Karpas-422 (cell line): Measurements from ENCODE around the gene HDAC9. TPM values are rescaled to one million over a fixed set of nuclear protein-coding genes. Genes with fewer than 3 reads are reported as not detected.

Experiments used
- DNase-seq: peaks from one replicate; pipeline ENCODE4 v3.0.0-alpha.2; 2015
- H2AFZ ChIP-seq: fragments of 200-600 bp; sonication (generic); 2 replicates; pipeline ENCODE4 v1.6.1; 2014; ENCODE audit warnings: antibody characterized with exemption, low read length, mixed read lengths
- H3K27ac ChIP-seq: fragments of 200-600 bp; sonication (generic); 2 replicates; pipeline ENCODE4 v1.5.1; 2014; ENCODE audit warnings: mild to moderate bottlenecking, low read length, moderate library complexity
- H3K27me3 ChIP-seq: fragments of 200-600 bp; sonication (generic); 2 replicates; pipeline ENCODE4 v1.6.1; 2014; ENCODE audit warnings: low read length, mixed read lengths
- H3K36me3 ChIP-seq: fragments of 200-600 bp; sonication (generic); 2 replicates; pipeline ENCODE4 v1.6.1; 2014; ENCODE audit warnings: low read length, mixed read lengths; ENCODE audit not compliant: insufficient read depth
- H3K4me1 ChIP-seq: fragments of 200-600 bp; sonication (generic); 2 replicates; pipeline ENCODE4 v1.6.1; 2014; ENCODE audit warnings: mild to moderate bottlenecking, low read length, mixed read lengths
- H3K4me2 ChIP-seq: fragments of 200-600 bp; sonication (generic); 2 replicates; pipeline ENCODE4 v1.6.1; 2014; ENCODE audit warnings: low read length, low read depth, mild to moderate bottlenecking; ENCODE audit not compliant: poor library complexity, severe bottlenecking
- H3K4me3 ChIP-seq: fragments of 200-600 bp; sonication (generic); 2 replicates; pipeline ENCODE4 v1.5.1; 2014; ENCODE audit warnings: mild to moderate bottlenecking, antibody characterized with exemption, low read length, mixed read lengths
- H3K79me2 ChIP-seq: fragments of 200-600 bp; sonication (generic); 2 replicates; pipeline ENCODE4 v1.6.1; 2014; ENCODE audit warnings: mild to moderate bottlenecking, low read length, mixed read lengths
- H3K9ac ChIP-seq: fragments of 200-600 bp; sonication (generic); 2 replicates; pipeline ENCODE4 v1.6.0; 2014; ENCODE audit warnings: low read length
- H3K9me2 ChIP-seq: fragments of 200-600 bp; sonication (generic), shearing (Covaris generic); replicated peaks from 2 replicates; pipeline ENCODE4 v1.6.0; 2014; ENCODE audit warnings: mild to moderate bottlenecking, low read length, moderate library complexity; ENCODE audit not compliant: insufficient read depth
- H3K9me3 ChIP-seq: fragments of 300-700, 200-600 bp; sonication (generic); 2 replicates; pipeline ENCODE4 v1.6.1; 2014; ENCODE audit warnings: low read length, mixed read lengths
- H4K20me1 ChIP-seq: fragments of 200-600 bp; sonication (generic); 2 replicates; pipeline ENCODE4 v1.6.1; 2014; ENCODE audit warnings: mild to moderate bottlenecking, antibody characterized with exemption, low read length, low read depth; ENCODE audit not compliant: insufficient read depth
- total RNA-seq: library from RNA; depleted of rRNA; stranded (reverse); fragments of >200 nt; shearing (Covaris generic); gene quantifications from 2 replicates; pipeline ENCODE4 v1.2.3, GENCODE V29; 2014; ENCODE audit warnings: low replicate concordance

Gene HDAC9
- total RNA-seq, 1 experiment from 2014 or later, result 5.2 TPM

DNA sequence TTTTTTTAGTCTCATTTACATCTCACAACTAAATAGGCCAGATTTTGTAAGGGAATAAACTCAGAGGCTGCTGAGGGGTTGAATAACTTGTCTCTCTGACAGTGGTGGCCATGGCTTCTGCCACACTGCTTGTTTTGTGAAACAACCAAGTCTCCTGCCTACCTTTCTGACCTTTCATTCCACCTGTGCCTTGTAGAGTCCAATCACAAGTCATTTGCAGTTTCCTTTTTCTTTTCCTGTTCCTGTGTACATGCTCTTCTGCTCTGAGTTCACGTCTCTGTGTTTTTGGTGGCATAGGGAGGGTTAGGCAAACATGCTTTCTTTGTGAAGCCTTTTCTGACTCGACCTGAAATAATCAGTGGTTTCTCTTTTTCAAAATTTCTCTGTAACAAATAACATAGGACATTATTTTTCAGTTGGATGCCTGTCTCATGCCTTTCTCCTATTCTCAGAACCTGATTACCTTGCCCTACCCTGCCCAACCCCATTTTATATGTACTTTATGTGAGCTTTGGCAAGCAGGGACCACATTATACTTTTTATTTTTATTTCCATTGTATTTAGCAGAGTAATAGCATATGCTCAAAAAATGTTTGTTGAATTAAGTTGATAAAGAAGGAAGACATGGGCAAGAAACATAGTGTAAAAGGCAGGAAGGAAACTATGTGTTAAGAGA lies 81.7 kb downstream of the HDAC9 start:
- Histone ChIP-seq H3K4me3 (no peak overlapping the region), H3K79me2 (no peaks in the 10 kb centered on the region), H4K20me1 (no peaks in the 10 kb centered on the region), H2AFZ (no peak overlapping the region), H3K27me3 (no peaks in the 10 kb centered on the region), H3K9me3 (no peaks in the 10 kb centered on the region), H3K27ac (no peak overlapping the region), H3K9ac (no peak overlapping the region), H3K4me2 (no peak overlapping the region), H3K36me3 (no peaks in the 10 kb centered on the region), H3K4me1 (peaks cover 19% of the 10 kb centered on the region), H3K9me2 (no peaks in the 10 kb centered on the region)
- DNase-seq, result no peak

DNA sequence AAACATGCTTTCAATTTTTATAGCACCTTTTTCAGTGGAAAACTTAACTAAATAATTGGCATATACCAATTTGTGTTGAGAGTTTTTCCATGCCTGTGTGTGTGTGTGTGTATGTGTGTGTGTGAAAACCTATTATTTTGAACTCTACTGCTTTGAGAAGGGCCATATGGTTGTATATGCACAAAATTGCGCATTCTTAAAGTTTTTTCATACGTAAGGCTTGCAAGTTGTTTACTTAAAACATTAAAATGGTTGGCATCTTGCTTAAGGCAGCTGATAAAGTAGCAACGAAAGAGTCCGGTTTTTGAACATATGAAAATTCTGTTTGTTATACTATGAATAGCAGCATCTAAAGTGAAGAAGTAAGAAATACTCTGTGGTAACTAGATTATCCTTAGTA lies 84.1 kb downstream of the HDAC9 start:
- H3K36me3 ChIP-seq, result no peaks in the 10 kb centered on the region
- H4K20me1 ChIP-seq, result no peaks in the 10 kb centered on the region
- no peak overlapping the region for H3K4me3 ChIP-seq
- no peaks in the 10 kb centered on the region for H3K9me3 ChIP-seq
- H3K9ac ChIP-seq, result no peak overlapping the region
- H3K4me1 ChIP-seq, result peaks cover 5% of the 10 kb centered on the region; the same call in 1 of the 2 replicates
- no peak overlapping the region for H2AFZ ChIP-seq
- H3K27me3 ChIP-seq, result no peaks in the 10 kb centered on the region
- no peak overlapping the region for H3K27ac ChIP-seq
- H3K9me2 ChIP-seq, result no peaks in the 10 kb centered on the region
- no peak overlapping the region for H3K4me2 ChIP-seq
- H3K79me2 ChIP-seq, result no peaks in the 10 kb centered on the region
- DNase-seq, result no peak

DNA sequence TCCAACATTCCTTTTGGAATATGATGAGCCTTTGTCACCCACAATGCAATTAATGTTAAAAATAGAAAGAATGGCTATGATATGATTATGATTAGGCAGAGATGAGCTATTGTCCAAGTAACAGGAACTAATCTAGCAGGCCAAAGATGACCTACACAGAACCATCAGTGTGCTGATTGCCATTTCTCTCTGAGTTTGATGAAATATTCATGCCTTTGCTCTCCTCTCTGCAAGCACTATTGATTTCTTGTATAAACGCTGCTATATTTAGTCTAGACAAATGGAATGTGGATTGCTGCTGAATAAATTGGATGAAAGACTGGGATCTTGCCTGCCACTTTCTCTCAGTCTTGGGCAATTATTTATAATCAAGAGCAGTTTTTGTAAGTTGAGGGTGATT lies 85.4 kb downstream of the HDAC9 start:
- Histone ChIP-seq H3K27me3 (no peaks in the 10 kb centered on the region), H3K4me3 (no peak overlapping the region), H3K9me3 (no peaks in the 10 kb centered on the region), H3K9me2 (no peaks in the 10 kb centered on the region), H2AFZ (no peak overlapping the region), H3K79me2 (no peaks in the 10 kb centered on the region), H3K27ac (no peak overlapping the region), H3K36me3 (no peaks in the 10 kb centered on the region), H3K4me1 (peaks cover 5% of the 10 kb centered on the region; the same call in 1 of the 2 replicates), H3K9ac (no peak overlapping the region), H3K4me2 (no peak overlapping the region), H4K20me1 (no peaks in the 10 kb centered on the region)
- no peak for DNase-seq

DNA sequence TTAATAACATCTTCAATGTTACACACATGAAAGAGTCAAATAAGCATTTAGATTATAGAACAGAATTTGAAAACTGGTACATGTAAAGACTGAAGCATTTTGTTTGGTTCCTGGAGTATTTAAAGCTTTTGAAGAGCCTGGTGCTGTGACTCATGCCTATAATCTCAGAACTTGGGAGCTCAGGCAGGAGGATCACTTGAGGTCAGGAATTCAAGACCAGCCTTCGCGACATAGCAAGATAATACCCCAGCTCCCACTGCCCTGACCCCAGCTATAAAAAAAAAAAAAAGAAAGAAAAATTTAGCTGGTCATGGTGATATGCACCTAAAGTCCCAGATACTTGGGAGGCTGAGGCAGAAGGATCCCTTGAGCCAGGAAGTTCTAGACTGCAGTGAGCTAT lies 87.8 kb downstream of the HDAC9 start:
- H3K79me2 ChIP-seq, result no peaks in the 10 kb centered on the region
- no peak overlapping the region for H3K27ac ChIP-seq
- H3K9me2 ChIP-seq, result no peaks in the 10 kb centered on the region
- H3K27me3 ChIP-seq, result no peaks in the 10 kb centered on the region
- no peak for DNase-seq
- no peak overlapping the region for H3K4me2 ChIP-seq
- no peaks in the 10 kb centered on the region for H3K36me3 ChIP-seq
- H3K9ac ChIP-seq, result no peak overlapping the region
- H3K4me3 ChIP-seq, result no peak overlapping the region
- H3K4me1 ChIP-seq, result peaks cover 5% of the 10 kb centered on the region; the same call in 1 of the 2 replicates
- H4K20me1 ChIP-seq, result no peaks in the 10 kb centered on the region
- H2AFZ ChIP-seq, result no peak overlapping the region
- H3K9me3 ChIP-seq, result no peaks in the 10 kb centered on the region

DNA sequence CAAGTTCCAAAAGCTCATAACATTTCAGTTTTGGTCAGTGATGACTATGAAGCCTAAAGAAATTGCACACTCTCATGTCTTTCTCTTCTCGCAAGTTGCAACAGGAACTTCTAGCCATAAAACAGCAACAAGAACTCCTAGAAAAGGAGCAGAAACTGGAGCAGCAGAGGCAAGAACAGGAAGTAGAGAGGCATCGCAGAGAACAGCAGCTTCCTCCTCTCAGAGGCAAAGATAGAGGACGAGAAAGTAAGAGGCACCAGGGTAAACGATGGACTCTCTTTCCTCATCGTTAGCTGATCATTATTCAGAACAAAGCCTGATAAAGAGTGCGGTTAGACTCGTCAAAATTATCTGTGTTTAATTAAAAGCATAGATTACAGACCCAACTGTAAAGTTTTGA lies 94.7 kb downstream of the HDAC9 start:
- H3K4me2 ChIP-seq, result no peak overlapping the region
- no peaks in the 10 kb centered on the region for H3K79me2 ChIP-seq
- no peak overlapping the region for H2AFZ ChIP-seq
- H3K4me1 ChIP-seq, result peaks cover 3% of the 10 kb centered on the region; the same call in 1 of the 2 replicates
- no peak overlapping the region for H3K9ac ChIP-seq
- H3K9me2 ChIP-seq, result no peaks in the 10 kb centered on the region
- no peak overlapping the region for H3K27ac ChIP-seq
- no peaks in the 10 kb centered on the region for H3K9me3 ChIP-seq
- H4K20me1 ChIP-seq, result no peaks in the 10 kb centered on the region
- no peak for DNase-seq
- H3K36me3 ChIP-seq, result no peaks in the 10 kb centered on the region
- no peaks in the 10 kb centered on the region for H3K27me3 ChIP-seq
- no peak overlapping the region for H3K4me3 ChIP-seq

DNA sequence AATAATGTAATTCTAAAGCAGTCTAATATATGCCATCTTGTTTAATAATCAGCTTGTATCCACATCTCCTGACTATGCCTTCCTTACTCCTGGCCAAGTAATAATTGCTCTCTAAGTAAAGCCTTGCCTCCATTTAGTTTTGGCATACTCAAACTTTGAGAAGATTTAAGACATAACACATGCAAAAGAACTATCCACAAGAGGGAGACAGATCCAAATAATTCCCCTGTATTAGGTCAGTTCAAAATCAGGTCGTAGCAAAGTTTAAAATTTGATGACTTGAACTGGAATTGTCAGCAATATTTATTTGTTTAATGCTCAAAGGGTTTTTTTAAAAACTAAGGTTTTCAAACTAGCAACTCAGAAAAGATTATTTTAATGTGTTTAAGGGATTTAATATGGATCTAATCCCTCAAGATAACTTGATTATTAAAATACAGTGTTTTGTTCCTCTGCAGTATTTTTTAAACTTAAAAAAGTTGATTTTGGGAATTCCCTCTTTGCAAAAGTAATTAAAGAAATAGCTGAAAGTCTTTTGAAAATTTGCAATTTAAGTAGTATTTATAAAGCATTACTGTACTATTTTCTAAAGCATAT lies 95.3 kb downstream of the HDAC9 start:
- Histone ChIP-seq H3K4me1 (peaks cover 3% of the 10 kb centered on the region; the same call in 1 of the 2 replicates), H3K4me2 (no peak overlapping the region), H3K27me3 (no peaks in the 10 kb centered on the region), H3K9me3 (no peaks in the 10 kb centered on the region), H3K9ac (no peak overlapping the region), H3K4me3 (no peak overlapping the region), H4K20me1 (no peaks in the 10 kb centered on the region), H2AFZ (no peak overlapping the region), H3K36me3 (no peaks in the 10 kb centered on the region), H3K9me2 (no peaks in the 10 kb centered on the region), H3K27ac (no peak overlapping the region), H3K79me2 (no peaks in the 10 kb centered on the region)
- peak; percentile 81 for DNase-seq

DNA sequence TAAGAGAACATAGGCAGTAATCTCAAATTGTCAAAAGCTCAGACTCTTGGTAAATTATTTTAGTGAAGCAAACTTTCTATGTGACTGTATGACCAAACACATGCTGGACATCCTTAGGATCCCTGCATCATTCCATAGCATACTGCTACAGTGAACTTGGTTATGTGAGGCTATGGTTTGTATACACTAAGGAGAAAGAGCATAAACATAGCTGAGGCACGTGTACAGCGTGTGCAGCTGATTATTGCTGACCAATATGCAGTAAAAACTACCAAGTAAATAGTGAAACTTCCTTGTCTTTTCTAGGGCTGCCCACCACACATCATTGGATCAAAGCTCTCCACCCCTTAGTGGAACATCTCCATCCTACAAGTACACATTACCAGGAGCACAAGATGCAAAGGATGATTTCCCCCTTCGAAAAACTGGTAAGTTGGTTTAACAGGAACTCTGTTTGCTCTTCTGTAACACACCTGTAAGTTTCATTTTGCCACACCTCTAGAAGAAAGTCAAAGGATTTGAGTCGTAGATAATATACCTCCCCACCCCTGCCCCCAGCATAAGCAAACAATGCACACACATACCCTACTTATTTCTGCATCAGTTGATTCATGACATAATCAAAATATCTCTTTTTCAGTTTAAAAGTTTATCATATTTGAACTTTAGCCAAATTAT lies 98.2 kb downstream of the HDAC9 start:
- no peaks in the 10 kb centered on the region for H3K79me2 ChIP-seq
- H3K27me3 ChIP-seq, result no peaks in the 10 kb centered on the region
- no peaks in the 10 kb centered on the region for H3K36me3 ChIP-seq
- peaks cover 11% of the 10 kb centered on the region for H3K4me1 ChIP-seq
- H4K20me1 ChIP-seq, result no peaks in the 10 kb centered on the region
- DNase-seq, result no peak
- H3K9me2 ChIP-seq, result no peaks in the 10 kb centered on the region
- H3K9ac ChIP-seq, result no peak overlapping the region
- no peak overlapping the region for H3K27ac ChIP-seq
- H2AFZ ChIP-seq, result no peak overlapping the region
- H3K4me3 ChIP-seq, result no peak overlapping the region
- H3K9me3 ChIP-seq, result no peaks in the 10 kb centered on the region
- H3K4me2 ChIP-seq, result no peak overlapping the region

DNA sequence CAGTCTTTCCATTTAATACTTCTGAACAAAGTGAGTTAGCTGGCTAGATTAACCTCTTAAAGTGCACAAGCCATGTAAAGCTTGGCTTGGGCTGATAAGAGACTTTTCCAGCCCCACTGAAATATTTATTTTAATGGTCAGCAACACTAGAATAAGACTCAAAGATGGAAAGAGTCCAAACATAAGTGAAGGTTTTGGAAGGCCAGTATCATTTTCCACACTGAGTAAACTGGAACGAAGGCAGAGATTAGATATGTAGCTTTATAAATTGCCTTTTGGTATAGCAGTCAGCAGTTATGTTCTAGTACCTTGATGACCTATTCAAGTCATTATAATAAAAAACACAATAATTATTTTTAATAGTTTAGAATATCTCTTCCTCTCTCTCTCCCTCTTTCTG lies 102.2 kb downstream of the HDAC9 start:
- Histone ChIP-seq H3K79me2 (no peaks in the 10 kb centered on the region), H3K4me2 (no peak overlapping the region), H2AFZ (no peak overlapping the region), H3K4me3 (no peak overlapping the region), H3K36me3 (peaks cover 4% of the 10 kb centered on the region; the same call in 1 of the 2 replicates), H3K9me3 (0 out of 2 replicates have a peak, but pooled peaks cover 3% of the 10 kb centered on the region), H3K27ac (no peak overlapping the region), H3K4me1 (peaks cover 7% of the 10 kb centered on the region), H3K9me2 (no peaks in the 10 kb centered on the region), H4K20me1 (no peaks in the 10 kb centered on the region), H3K27me3 (no peaks in the 10 kb centered on the region), H3K9ac (no peak overlapping the region)
- no peak for DNase-seq
